Duodenal mucosa (tissue), 2 donors: Measurements from ENCODE around the gene WIPF1.

Experiments used
- H3K27ac ChIP-seq: one replicate; pipeline ENCODE4 v1.7.0; 2013; ENCODE audit warnings: low read depth, low read length
- H3K27me3 ChIP-seq, 2 donors: one replicate each; pipeline ENCODE4 v1.7.0; 2013; ENCODE audit warnings: low read length in 2 of 2, control low read depth in 1 of 2; ENCODE audit not compliant: insufficient read depth in 2 of 2, control insufficient read depth in 1 of 2
- H3K36me3 ChIP-seq, 2 donors: one replicate each; pipeline ENCODE4 v1.7.0; 2013; ENCODE audit warnings: low read length in 2 of 2, control low read depth in 1 of 2; ENCODE audit not compliant: insufficient read depth in 2 of 2, control insufficient read depth in 1 of 2
- H3K4me1 ChIP-seq, 2 donors: one replicate each; pipeline ENCODE4 v1.7.0; 2013; ENCODE audit warnings: low read length in 2 of 2, control low read depth in 1 of 2; ENCODE audit not compliant: insufficient read depth in 2 of 2, control insufficient read depth in 1 of 2
- H3K4me3 ChIP-seq, 2 donors: one replicate each; pipeline ENCODE4 v1.7.0; 2013; ENCODE audit warnings: low read length in 2 of 2, low read depth in 1 of 2
- H3K9ac ChIP-seq, 2 donors: one replicate each; pipeline ENCODE4 v1.7.0; 2013; ENCODE audit warnings: low read length in 2 of 2, low read depth in 1 of 2
- H3K9me3 ChIP-seq, 2 donors: one replicate each; pipeline ENCODE4 v1.7.0; 2013; ENCODE audit warnings: low read length in 2 of 2, control low read depth in 1 of 2; ENCODE audit not compliant: control insufficient read depth in 1 of 2

The WIPF1 gene

GRCh38 chr2:174597345-174598047, at the start of gene WIPF1:
Gene WIPF1 (minus strand): TSS chr2:174597804. CDS start chr2:174585573, 12,231 bp downstream.
- Histone ChIP-seq H3K27ac (peak within 1 kb of the TSS; percentile 74), H3K9ac (peak within 1 kb of the TSS; percentile 56 to 64), H3K4me1 (peaks cover 0 to 24% of the 10 kb centered on the region in 2 donors), H3K4me3 (peak within 1 kb of the TSS; percentile 60 to 65), H3K9me3 (no peaks in the 10 kb centered on the region), H3K36me3 (no peaks in the 10 kb centered on the region), H3K27me3 (no peaks in the 10 kb centered on the region)

- H3K9me3 ChIP-seq, result no peaks in the 10 kb centered on the region
- H3K4me3 ChIP-seq, result no peak overlapping the region
- H3K9ac ChIP-seq, result no peak overlapping the region
These were observed 47.7 kb upstream of the WIPF1 start for GRCh38 chr2:174645296-174645695.

GRCh38 chr2:174644406-174644805, 46.8 kb upstream of the WIPF1 start:
- no peaks in the 10 kb centered on the region for H3K36me3 ChIP-seq
- H3K9me3 ChIP-seq, result no peaks in the 10 kb centered on the region
- no peak overlapping the region for H3K4me3 ChIP-seq
- H3K27ac ChIP-seq, result no peak overlapping the region
- H3K9ac ChIP-seq, result no peak overlapping the region
- H3K4me1 ChIP-seq, result peaks cover 0 to 4% of the 10 kb centered on the region in 2 donors
- H3K27me3 ChIP-seq, result no peaks in the 10 kb centered on the region

More at GRCh38 chr2:174645296-174645695, 47.7 kb upstream of the WIPF1 start:
- no peaks in the 10 kb centered on the region for H3K36me3 ChIP-seq
- peaks cover 0 to 4% of the 10 kb centered on the region in 2 donors for H3K4me1 ChIP-seq
- no peak overlapping the region for H3K27ac ChIP-seq
- no peaks in the 10 kb centered on the region for H3K27me3 ChIP-seq

- no peak overlapping the region for H3K27ac ChIP-seq
- no peak overlapping the region for H3K9ac ChIP-seq
- H3K27me3 ChIP-seq, result no peaks in the 10 kb centered on the region
- no peaks in the 10 kb centered on the region for H3K36me3 ChIP-seq
- peaks cover 0 to 4% of the 10 kb centered on the region in 2 donors for H3K4me1 ChIP-seq
- no peaks in the 10 kb centered on the region for H3K9me3 ChIP-seq
- H3K4me3 ChIP-seq, result no peak overlapping the region
These were observed 45.8 kb upstream of the WIPF1 start for GRCh38 chr2:174643356-174643755.

- Histone ChIP-seq H3K4me3 (no peak overlapping the region), H3K9me3 (no peaks in the 10 kb centered on the region), H3K27me3 (no peaks in the 10 kb centered on the region), H3K36me3 (no peaks in the 10 kb centered on the region), H3K27ac (no peak overlapping the region), H3K4me1 (peaks cover 0 to 4% of the 10 kb centered on the region in 2 donors), H3K9ac (no peak overlapping the region)
These were observed 43.6 kb upstream of the WIPF1 start for GRCh38 chr2:174641168-174641567.

GRCh38 chr2:174636987-174637386, 39.4 kb upstream of the WIPF1 start:
- H3K36me3 ChIP-seq, result no peaks in the 10 kb centered on the region
- H3K27me3 ChIP-seq, result no peaks in the 10 kb centered on the region
- no peak overlapping the region for H3K27ac ChIP-seq
- H3K9me3 ChIP-seq, result no peaks in the 10 kb centered on the region
- H3K4me3 ChIP-seq, result no peak overlapping the region
- peaks cover 7 to 8% of the 10 kb centered on the region in 2 donors for H3K4me1 ChIP-seq
- no peak overlapping the region for H3K9ac ChIP-seq

- H3K9me3 ChIP-seq, result no peaks in the 10 kb centered on the region
These were observed 38.3 kb upstream of the WIPF1 start for GRCh38 chr2:174635776-174636404.

GRCh38 chr2:174635015-174635593, 37.5 kb upstream of the WIPF1 start:
- Histone ChIP-seq H3K27ac (peak overlapping the region; percentile 58), H3K9ac (peak overlapping the region in 1 of 2 donors; percentile 18), H3K36me3 (no peaks in the 10 kb centered on the region), H3K9me3 (no peaks in the 10 kb centered on the region), H3K4me1 (peaks cover 8 to 12% of the 10 kb centered on the region in 2 donors), H3K4me3 (peak overlapping the region in 1 of 2 donors; percentile 42), H3K27me3 (no peaks in the 10 kb centered on the region)

More at GRCh38 chr2:174635776-174636404, 38.3 kb upstream of the WIPF1 start:
- H3K9ac ChIP-seq, result no peak overlapping the region
- no peaks in the 10 kb centered on the region for H3K27me3 ChIP-seq
- no peak overlapping the region for H3K27ac ChIP-seq
- H3K36me3 ChIP-seq, result no peaks in the 10 kb centered on the region
- H3K4me1 ChIP-seq, result peaks cover 8 to 9% of the 10 kb centered on the region in 2 donors
- H3K4me3 ChIP-seq, result no peak overlapping the region

GRCh38 chr2:174634130-174635014, 36.8 kb upstream of the WIPF1 start:
- H3K4me1 ChIP-seq, result peaks cover 8 to 12% of the 10 kb centered on the region in 2 donors

More at GRCh38 chr2:174634130-174635014, 36.8 kb upstream of the WIPF1 start:
- H3K27me3 ChIP-seq, result no peaks in the 10 kb centered on the region
- peak overlapping the region; percentile 42 to 65 for H3K4me3 ChIP-seq
- H3K36me3 ChIP-seq, result no peaks in the 10 kb centered on the region
- H3K27ac ChIP-seq, result peak overlapping the region; percentile 58
- no peaks in the 10 kb centered on the region for H3K9me3 ChIP-seq
- peak overlapping the region; percentile 18 to 62 for H3K9ac ChIP-seq
